ENCODE data around the gene SHANK3.

DNA sequence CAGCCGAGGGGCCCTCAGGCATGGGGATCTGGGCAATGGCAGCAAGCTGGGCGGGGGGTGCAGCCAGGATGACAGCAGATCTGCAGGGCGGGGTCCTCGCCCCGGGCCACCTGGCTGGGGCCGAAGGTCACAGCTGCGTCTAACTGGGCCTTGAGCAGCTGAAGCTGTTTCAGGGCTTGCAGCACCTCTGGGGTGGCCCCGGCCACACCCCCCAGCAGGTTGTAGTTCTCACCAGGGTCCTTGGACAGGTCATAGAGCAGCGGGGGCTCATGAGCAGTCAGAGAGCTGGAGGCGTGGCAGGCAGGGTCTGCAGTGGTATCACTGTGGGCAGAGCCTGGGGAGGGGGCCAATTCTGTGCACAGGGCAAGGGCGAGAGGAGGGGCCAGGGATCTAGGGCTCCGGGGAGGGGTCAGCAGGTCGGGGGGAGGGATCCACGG, 47.5 kb upstream of the SHANK3 start:
- TF ChIP-seq, protein P1, sequence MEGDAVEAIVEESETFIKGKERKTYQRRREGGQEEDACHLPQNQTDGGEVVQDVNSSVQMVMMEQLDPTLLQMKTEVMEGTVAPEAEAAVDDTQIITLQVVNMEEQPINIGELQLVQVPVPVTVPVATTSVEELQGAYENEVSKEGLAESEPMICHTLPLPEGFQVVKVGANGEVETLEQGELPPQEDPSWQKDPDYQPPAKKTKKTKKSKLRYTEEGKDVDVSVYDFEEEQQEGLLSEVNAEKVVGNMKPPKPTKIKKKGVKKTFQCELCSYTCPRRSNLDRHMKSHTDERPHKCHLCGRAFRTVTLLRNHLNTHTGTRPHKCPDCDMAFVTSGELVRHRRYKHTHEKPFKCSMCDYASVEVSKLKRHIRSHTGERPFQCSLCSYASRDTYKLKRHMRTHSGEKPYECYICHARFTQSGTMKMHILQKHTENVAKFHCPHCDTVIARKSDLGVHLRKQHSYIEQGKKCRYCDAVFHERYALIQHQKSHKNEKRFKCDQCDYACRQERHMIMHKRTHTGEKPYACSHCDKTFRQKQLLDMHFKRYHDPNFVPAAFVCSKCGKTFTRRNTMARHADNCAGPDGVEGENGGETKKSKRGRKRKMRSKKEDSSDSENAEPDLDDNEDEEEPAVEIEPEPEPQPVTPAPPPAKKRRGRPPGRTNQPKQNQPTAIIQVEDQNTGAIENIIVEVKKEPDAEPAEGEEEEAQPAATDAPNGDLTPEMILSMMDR (conservative IDR thresholded peaks at IDR 0.05) = no peak
- TF ChIP-seq ZFX (IDR thresholded peaks at IDR 0.05) = no peak
